NCI-H1417 treated with DMSO at 0.1 percent for 48 hours (cell line): ENCODE results near the gene PALM.
"Not testable (repeated sequence)": the region's sequence is repeated elsewhere in the genome, so short reads cannot be mapped to it uniquely, and the experiment has no call there.

Source experiments
- DNase-seq: peaks from one replicate; lab custom pipeline; 2025; lab: John Stamatoyannopoulos, UW

Gene PALM

DNA sequence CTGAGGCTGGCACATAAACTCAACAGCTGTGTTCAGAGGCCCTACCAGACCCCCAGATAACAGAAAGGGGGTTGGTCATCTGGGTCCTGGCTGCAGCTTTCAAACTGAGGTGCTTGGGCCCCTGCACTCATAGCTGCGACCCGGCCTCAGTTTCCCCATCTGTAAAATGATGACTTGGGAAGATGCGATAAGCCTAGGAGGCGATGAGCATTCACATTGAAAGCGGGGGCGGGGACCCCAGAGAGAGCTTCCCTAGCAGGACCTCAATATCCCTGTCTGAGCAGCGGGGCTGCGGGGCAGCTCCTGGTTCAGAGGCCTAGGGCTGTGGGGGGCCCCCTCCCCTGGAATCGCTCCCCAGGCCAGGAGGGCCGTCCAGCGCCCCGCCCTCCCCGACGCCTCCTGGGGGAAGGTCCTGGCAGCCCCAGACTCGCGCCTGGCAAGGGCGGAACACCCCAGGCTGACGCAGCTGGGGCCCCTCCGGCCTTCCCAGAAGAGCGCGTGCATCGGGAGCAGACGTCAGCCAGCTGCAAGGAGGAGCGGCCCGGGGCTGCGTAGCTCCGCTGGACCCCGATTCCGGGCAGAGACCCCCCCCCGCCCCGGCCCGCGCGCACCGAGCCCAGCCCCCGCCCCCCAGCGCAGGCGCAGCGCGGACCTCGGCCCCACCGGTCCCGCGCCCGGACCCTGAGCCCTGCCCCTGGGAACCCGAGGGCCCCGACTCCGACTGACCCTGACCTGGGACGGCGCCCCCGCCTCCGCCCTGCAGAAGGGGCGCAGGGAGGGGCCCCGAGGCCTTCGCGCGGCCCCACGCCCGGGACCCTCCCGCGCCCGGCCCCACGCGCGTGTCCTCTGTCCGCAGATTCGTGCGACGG is 29.1 kb upstream of the PALM start:
- no peak for DNase-seq

DNA sequence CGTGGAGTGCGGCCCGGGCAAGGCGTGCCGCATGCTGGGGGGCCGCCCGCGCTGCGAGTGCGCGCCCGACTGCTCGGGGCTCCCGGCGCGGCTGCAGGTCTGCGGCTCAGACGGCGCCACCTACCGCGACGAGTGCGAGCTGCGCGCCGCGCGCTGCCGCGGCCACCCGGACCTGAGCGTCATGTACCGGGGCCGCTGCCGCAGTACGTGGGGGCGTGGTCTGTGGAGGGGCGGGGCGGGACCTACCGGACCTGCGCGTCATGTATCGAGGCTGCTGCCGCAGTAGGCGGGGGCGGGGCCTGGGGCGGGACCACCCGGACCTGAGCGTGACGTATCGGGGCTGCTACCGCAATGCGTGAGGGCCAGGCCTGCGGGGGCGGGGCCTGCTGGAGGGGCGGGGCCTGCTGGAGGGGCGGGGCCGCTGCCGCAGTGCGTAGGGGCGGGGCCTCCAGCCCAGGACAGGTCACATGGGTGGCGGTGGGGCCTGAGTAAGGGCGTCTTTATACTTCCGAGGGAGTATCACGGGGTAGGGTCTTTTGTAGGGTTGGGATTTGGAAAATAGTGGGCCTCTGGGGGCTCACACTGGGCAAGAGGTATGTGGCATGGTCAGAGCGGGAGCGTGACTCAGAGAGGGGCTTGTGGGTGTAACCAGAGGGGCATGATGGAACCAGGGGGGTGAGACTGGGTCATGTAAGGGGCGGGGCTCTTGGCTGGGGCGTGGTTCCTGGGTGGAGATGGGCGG is 28.3 kb upstream of the PALM start:
- peak; percentile 92 for DNase-seq

GRCh38 chr19:681029-682019 is 27.4 kb upstream of the PALM start:
- DNase-seq, result no peak

DNA sequence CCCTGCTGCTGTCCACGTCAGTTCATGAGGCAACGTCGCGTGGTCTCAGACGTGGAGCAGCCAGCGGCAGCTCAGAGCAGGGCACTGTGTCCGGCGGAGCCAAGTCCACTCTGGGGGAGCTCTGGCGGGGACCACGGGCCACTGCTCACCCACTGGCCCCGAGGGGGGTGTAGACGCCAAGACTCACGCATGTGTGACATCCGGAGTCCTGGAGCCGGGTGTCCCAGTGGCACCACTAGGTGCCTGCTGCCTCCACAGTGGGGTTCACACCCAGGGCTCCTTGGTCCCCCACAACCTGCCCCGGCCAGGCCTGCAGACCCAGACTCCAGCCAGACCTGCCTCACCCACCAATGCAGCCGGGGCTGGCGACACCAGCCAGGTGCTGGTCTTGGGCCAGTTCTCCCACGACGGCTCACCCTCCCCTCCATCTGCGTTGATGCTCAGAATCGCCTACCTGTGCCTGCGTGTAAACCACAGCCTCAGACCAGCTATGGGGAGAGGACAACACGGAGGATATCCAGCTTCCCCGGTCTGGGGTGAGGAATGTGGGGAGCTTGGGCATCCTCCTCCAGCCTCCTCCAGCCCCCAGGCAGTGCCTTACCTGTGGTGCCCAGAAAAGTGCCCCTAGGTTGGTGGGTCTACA is 25.9 kb upstream of the PALM start:
- no peak for DNase-seq

DNA sequence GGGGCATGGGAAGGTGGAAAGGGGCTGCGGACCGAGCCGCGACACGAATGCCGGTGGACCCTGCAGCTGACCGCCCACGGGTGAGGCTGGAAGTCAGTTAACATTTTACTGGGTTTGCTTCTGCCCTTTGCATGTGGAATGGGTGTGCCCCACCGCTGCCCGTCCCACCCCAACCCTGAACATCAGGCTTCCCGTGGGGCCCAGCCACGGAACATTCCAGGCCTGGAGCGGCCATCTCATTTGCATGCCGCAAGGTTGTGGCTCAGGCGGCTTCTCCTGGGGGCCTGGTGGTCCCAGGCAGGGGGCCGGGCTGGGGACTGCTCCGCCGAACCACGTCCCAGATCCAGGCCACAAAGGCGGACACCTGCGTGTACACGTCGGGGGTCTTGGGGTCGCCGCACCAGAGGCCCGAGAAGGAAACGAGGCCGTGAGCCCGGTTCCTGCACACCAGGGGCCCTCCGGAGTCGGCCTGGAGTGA is 23.2 kb upstream of the PALM start:
- no peak for DNase-seq

DNA sequence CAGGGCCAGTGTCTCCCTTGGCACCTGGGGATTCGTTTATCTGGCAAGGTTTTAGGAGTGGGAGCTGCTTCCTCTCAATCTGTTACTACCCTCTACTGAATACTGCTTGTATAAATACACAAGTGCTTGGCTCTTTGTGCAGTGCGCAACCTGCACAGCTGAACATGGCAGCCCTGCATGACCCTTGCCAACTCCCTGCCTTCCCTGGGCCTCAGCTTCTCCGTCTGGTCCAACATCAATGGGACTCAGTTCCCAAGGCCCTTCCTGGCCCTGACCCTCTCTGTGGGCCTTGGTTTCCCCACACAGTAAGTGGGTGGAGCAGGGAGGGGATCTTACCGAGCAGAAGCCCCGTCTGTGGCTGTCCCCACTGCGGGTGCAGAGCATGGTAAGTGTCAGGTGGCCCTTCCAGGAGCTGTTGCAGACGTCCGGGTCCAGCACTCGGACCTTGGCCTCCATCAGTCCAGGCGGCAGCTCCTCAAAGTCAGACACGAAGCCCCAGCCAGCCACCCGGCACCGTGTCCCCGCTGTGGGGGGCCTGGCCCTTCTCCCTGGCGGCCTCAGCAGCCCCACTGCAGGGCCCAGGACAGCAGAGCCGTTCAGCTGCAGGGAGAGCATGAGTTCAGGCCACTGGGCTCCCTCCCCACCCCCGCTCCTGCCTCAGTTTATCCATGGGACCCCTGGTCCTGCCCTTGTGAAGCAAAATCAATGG is 22.0 kb upstream of the PALM start:
- DNase-seq, result no peak

DNA sequence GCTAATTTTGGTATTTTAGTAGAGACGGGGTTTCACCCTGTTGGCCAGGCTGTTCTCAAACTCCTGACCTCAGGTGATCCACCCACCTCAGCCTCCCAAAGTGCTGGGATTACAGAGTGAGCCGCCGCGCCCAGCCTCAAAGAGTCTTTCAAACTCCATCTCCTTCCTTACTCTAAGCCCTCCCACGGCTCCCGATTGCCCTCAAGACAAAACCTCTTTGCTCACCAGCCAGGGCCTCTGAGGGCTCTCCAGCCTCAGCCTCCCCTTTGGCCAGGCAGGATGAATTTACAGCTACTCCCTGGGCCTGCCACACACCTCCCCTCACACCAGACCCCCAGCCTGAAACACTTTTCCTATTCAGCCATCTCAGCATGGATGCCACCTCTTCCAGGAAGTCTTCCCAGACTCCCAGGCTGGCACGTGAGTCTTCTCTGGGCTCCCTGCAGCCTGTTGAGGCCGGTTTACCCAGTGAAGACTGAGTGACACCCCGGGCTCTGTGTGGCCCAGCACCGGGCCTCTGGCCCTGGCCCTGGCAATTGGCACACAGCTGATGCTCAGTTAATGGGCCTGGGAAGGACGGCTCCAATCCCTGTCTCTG is 21.1 kb upstream of the PALM start:
- DNase-seq, result no peak

GRCh38 chr19:688214-688613 is 20.5 kb upstream of the PALM start:
- DNase-seq, result no peak

DNA sequence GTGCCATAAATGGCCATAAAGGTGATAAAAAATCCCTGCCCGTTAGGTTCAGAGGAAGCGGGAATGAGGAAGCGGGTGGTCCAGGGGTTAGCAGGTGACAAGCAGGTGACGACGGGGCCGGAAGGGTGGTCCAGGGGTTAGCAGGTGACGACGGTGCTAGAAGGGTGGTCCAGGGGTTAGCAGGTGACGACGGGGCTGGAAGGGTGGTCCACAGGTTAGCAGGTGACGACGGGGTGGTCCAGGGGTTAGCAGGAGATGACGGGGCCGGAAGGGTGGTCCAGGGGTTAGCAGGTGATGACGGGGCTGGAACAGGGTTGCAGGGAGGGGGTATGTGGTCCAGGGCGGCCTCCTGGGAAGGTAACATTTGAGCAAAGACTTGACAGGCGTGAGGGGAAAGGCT is 19.7 kb upstream of the PALM start:
- no peak for DNase-seq

GRCh38 chr19:690203-690602 is 18.5 kb upstream of the PALM start:
- no peak for DNase-seq

DNA sequence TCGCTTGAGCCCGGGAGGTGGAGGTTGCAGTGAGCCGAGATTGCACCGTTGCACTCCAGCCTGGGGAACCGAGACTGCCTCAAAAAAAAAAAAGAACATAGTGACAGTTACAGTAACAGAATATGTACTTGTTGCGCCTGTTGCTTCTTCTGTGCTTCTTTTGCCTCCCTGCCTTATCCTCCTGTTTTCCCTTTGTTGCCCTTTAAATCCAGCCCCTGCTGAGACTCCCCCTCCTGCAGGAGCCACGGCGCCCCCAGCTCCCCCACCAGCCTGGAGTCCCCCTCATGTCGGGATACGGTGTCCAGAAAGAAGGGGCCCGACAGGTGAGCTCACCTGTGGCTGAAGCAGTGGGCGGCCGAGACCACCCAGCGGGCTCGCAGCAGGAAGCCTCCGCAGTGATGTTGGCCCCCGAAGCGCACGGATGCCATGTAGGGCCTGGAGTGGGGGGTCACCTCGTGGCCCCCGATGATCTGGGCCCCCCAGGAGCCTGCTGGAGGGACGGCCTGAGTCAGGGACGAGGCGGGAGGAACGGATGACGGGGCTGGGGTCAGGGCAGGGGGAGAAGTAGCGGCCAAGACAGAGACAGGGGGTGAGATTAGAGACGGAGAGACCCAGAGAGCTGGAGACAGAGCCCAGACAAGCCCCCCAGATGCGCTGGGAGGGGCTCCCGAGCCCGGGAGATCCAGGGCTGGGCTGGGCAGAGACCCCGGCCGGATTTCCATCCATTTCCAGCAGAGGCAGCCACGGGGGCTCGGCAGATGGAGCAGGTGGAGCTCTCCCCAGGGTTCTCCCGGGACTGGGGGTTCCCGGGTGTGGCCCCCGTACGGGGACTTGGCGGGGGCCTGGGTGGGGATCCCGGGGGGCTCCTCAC is 14.0 kb upstream of the PALM start:
- no peak for DNase-seq

DNA sequence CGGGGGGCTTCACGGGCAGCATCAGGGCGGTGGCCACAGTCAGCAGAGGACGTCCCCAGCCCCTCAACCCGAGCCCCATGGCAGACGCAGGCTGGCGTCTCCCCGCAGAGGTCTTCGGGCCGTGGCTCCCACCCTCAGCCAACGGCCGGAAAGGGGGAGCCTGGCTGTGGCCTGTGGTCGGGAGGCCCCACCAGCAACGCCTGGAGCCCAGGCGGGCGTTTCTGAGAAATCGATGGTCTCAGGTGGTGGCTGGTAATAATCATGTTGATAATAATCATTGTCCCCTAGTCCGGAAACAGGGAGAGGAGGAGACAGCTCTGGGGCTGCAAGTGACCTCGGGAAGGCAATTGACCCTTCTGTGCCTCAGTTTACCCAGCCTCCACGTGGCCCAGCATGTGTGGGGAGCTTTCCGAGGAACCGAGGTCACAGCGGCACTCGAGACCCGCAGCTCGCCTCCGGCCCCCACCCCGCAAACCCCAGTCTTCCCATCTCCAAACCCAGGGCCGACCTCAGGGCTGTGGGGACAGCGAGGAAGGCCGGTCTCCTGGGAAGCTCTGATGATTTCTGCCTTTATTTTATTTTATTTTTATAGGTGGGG is 13.3 kb upstream of the PALM start, which contains the start of gene PRSS57:
Gene PRSS57, minus strand, starts transcription at position 101 of the 598 bp plus-strand sequence. Its CDS starts 22 bp downstream, at position 79.
- no peak for DNase-seq

GRCh38 chr19:698529-698928 is 10.2 kb upstream of the PALM start:
- not testable (repeated sequence) for DNase-seq

- not testable (repeated sequence) for DNase-seq
Observed at GRCh38 chr19:699885-700284, 8.8 kb upstream of the PALM start.

DNA sequence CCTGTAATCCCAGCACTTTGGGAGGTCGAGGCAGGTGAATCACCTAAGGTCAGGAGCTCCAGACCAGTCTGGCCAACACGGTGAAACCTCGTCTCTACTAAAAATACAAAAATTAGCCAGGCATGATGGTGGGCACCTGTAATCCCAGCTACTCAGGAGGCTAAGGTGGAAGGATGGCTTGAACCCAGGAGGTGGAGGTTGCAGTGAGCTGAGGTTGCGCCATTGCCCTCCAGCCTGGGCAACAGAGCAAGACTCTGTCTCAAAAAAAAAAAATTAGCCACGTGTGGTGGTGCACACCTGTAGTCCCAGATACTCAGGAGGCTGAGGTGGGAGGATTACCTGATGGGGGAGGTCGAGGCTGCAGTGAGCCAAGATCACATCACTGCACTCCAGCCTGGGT is 5.9 kb upstream of the PALM start:
- DNase-seq, result not testable (repeated sequence)

DNA sequence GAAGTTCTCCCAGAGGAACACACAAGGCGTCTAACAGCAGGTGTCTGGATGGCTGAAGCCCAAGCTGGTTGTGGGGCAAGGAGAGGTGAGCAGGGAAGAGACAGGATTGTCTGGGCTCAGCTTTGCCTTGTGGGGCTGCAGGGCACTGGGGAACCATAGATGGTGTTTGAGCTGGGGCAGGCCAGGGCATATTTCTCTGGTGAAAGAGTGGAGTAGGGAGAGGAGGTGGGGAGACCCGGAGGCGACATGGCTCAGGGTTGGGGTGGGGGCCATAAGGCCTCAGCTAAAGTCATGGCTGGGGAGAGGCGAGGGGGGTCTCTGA is 5.4 kb upstream of the PALM start:
- no peak for DNase-seq

GRCh38 chr19:703651-704446 is 4.9 kb upstream of the PALM start:
- DNase-seq, result no peak

DNA sequence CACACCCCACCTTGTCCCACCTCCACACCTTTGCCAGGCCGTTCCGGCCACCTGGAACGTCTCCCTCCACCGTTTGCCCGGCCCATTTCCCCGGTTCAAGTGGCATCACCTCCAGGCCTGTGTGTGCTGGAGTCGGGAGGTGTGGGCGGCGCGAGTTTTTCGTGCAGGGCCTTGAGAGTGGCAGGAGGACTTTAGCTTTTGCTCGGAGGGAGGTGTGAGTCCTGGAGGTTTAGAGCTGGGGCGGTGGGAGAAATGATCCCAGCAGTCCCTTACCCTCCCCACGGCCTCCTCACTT is 4.3 kb upstream of the PALM start:
- no peak for DNase-seq
